ENCODE measurements around the gene PTPRG. TPM values are rescaled to one million over a fixed set of nuclear protein-coding genes. Genes with fewer than 3 reads are reported as not detected.

Gene PTPRG
- total and polyA plus RNA-seq, 2 experiments from 2014 or later, result 24.4 to 131 TPM

GRCh38 chr3:62207197-62207596 is 645.8 kb downstream of the PTPRG start (continued):
- no peak for TF ChIP-seq ETS1 (IDR thresholded peaks at IDR 0.05)
- TF ChIP-seq EZH2phosphoT487 (IDR thresholded peaks at IDR 0.05; ENCODE audit: unreplicated experiment), result no peak
- TF ChIP-seq ZNF114 (CRISPR knock-in tag; IDR thresholded peaks at IDR 0.05), result no peak
- TF ChIP-seq STAT1 (IDR thresholded peaks at IDR 0.05; ENCODE audit: unreplicated experiment), result no peak

- Histone ChIP-seq H3K9me2 (ENCODE audit: insufficient read depth) (0 out of 2 replicates have a peak, but pooled peaks cover 4% of the 10 kb centered on the region), H3K4me2 (no peak overlapping the region), H4K20me1 (replicated peaks; ENCODE audit: insufficient read depth) (0 out of 2 replicates have a peak, but pooled peaks cover 5% of the 10 kb centered on the region), H3K4me1 (ENCODE audit: insufficient read depth) (no peaks in the 10 kb centered on the region), H3K27ac (ENCODE audit: low read depth) (no peak overlapping the region), H3K4me3 (no peak overlapping the region), H3K36me3 (ENCODE audit: insufficient read depth) (0 out of 2 replicates have a peak, but pooled peaks cover 4% of the 10 kb centered on the region), H3K27me3 (ENCODE audit: insufficient read depth) (no peaks in the 10 kb centered on the region), H3F3A (replicated peaks; ENCODE audit: low read depth) (no peaks in the 10 kb centered on the region), H2AFZ (no peak overlapping the region), H3K79me2 (replicated peaks; ENCODE audit: insufficient read depth) (no peaks in the 10 kb centered on the region)
- H3K27ac Mint-ChIP-seq, result peak overlapping the region; percentile 51; the same call in 1 of the 2 replicates
- H3K4me1 Mint-ChIP-seq, result peaks cover 12% of the 10 kb centered on the region
- no peaks in the 10 kb centered on the region for H3K9me3 Mint-ChIP-seq
- H3K27me3 Mint-ChIP-seq (ENCODE audit: insufficient read depth, low read depth, poor library complexity), result peaks cover 8% of the 10 kb centered on the region
- DNase-seq (ENCODE audit: low spot score) (no peak), ATAC-seq (peak; percentile 74)
- H3K36me3 Mint-ChIP-seq (ENCODE audit: low read depth), result peaks cover 27% of the 10 kb centered on the region
- no peak overlapping the region for H3K4me3 Mint-ChIP-seq
- TF ChIP-seq ETS1 (IDR thresholded peaks at IDR 0.05) (no peak), ZNF331 (CRISPR knock-in tag; IDR thresholded peaks at IDR 0.05; ENCODE audit: low read depth) (no peak), NANOG (IDR thresholded peaks at IDR 0.05; ENCODE audit: borderline replicate concordance) (no peak), CTCF (conservative IDR thresholded peaks at IDR 0.05; ENCODE audit: low read depth in 2 of 2) (no peak), POLR2AphosphoS5 (IDR thresholded peaks at IDR 0.05; ENCODE audit: low read depth) (no peak), REST (IDR thresholded peaks at IDR 0.05; ENCODE audit: unreplicated experiment) (no peak), EZH2 (IDR thresholded peaks at IDR 0.05; ENCODE audit: low read depth, unreplicated experiment) (no peak), JUNB (IDR thresholded peaks at IDR 0.05; ENCODE audit: unreplicated experiment) (no peak), EZH2phosphoT487 (IDR thresholded peaks at IDR 0.05; ENCODE audit: unreplicated experiment) (no peak)
These were observed 647.0 kb downstream of the PTPRG start for GRCh38 chr3:62208385-62208784.

Measured in GM23338 (cell line).